ENCODE measurements around the gene SDR39U1. TPM values are rescaled to one million over a fixed set of nuclear protein-coding genes. Genes with fewer than 3 reads are reported as not detected.

Gene SDR39U1
- total RNA-seq, 1 donor from 2014 or later = 36.9 TPM

GRCh38 chr14:24418492-24418873 lies 24.1 kb downstream of the SDR39U1 start:
- no peak for DNase-seq (ENCODE audit: low read depth)
- H3K4me3 ChIP-seq (ENCODE audit: low read depth, low read length) = no peak overlapping the region
- TF ChIP-seq CTCF (conservative IDR thresholded peaks at IDR 0.05; ENCODE audit: low read depth, low read length) = no peak

- no peak overlapping the region for H3K4me3 ChIP-seq (ENCODE audit: low read depth, low read length)
- DNase-seq (ENCODE audit: low read depth) = no peak
- no peak for TF ChIP-seq CTCF (conservative IDR thresholded peaks at IDR 0.05; ENCODE audit: low read depth, low read length)
Observed at GRCh38 chr14:24417832-24418491, 24.6 kb downstream of the SDR39U1 start.

GRCh38 chr14:24416932-24417619 lies 25.5 kb downstream of the SDR39U1 start:
- no peak overlapping the region for H3K4me3 ChIP-seq (ENCODE audit: low read depth, low read length)
- DNase-seq (ENCODE audit: low read depth) = no peak
- no peak for TF ChIP-seq CTCF (conservative IDR thresholded peaks at IDR 0.05; ENCODE audit: low read depth, low read length)

- DNase-seq (ENCODE audit: low read depth) = no peak
- TF ChIP-seq CTCF (conservative IDR thresholded peaks at IDR 0.05; ENCODE audit: low read depth, low read length) = no peak
- H3K4me3 ChIP-seq (ENCODE audit: low read depth, low read length) = no peak overlapping the region
Observed at GRCh38 chr14:24416254-24416931, 26.2 kb downstream of the SDR39U1 start.

GRCh38 chr14:24415421-24416253 lies 26.9 kb downstream of the SDR39U1 start:
- H3K4me3 ChIP-seq (ENCODE audit: low read depth, low read length) = no peak overlapping the region
- TF ChIP-seq CTCF (conservative IDR thresholded peaks at IDR 0.05; ENCODE audit: low read depth, low read length) = no peak

GRCh38 chr14:24414732-24415420 lies 27.7 kb downstream of the SDR39U1 start:
- no peak for TF ChIP-seq CTCF (conservative IDR thresholded peaks at IDR 0.05; ENCODE audit: low read depth, low read length)
- no peak overlapping the region for H3K4me3 ChIP-seq (ENCODE audit: low read depth, low read length)
- no peak for DNase-seq (ENCODE audit: low read depth)

More at GRCh38 chr14:24415421-24416253, 26.9 kb downstream of the SDR39U1 start:
- DNase-seq (ENCODE audit: low read depth) = no peak

Data from epithelial cell of proximal tubule (primary cell).